GM21619 (cell line): ENCODE data around the gene MYB.
"Not testable (repeated sequence)": the region's sequence is repeated elsewhere in the genome, so short reads cannot be mapped to it uniquely, and the experiment has no call there.

Source experiments
- ATAC-seq: cut with Tn5 transposase; IDR thresholded peaks from one replicate; pipeline ENCODE4 v1.9.1; 2021; ENCODE audit not compliant: unreplicated experiment

Gene MYB

DNA sequence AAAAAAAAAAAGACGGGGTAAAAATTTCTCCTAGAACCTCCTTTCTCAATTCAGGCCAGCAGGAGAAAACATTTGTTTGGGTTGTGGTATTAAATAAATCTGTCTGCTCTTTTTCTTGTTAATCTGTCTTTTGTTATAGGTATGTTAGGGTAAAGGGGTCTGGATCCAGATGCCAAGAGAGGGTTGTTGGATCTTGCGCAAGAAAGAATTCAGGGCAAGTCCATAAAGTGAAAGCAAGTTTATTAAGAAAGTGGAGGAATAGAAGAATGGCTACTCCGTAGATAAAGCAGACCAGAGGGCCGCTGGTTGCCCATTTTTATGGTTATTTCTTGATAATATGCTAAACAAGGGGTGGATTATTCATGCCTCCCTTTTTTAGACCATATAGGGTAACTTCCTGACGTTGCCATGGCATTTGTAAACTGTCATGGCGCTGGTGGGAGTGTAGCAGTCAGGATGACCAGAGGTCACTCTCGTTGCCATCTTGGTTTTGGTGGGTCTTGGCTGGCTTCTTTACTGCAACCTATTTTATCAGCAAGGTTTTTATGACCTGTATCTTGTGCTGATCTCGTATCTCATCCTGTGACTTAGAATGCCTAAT lies 65.4 kb downstream of the MYB start:
- not testable (repeated sequence) for ATAC-seq

DNA sequence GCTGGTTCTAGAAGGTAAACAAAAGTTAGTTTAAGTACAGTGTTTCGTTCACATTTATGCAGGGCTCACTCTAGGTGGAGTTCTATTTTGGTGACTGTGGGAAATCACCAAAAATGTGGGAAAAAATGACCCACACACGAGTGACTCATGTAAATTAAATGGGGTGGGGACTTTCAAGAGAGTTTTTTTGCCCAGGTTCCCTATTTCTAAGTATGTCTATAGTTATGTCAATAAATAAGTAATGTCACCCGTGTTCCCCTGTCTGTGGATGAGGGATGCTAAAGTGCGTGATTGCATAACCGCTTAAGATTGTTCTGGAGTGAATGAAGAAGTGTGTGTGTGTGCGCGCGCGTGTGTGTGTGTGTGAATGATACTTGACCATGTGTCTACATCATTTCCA lies 69.1 kb downstream of the MYB start:
- no peak for ATAC-seq

DNA sequence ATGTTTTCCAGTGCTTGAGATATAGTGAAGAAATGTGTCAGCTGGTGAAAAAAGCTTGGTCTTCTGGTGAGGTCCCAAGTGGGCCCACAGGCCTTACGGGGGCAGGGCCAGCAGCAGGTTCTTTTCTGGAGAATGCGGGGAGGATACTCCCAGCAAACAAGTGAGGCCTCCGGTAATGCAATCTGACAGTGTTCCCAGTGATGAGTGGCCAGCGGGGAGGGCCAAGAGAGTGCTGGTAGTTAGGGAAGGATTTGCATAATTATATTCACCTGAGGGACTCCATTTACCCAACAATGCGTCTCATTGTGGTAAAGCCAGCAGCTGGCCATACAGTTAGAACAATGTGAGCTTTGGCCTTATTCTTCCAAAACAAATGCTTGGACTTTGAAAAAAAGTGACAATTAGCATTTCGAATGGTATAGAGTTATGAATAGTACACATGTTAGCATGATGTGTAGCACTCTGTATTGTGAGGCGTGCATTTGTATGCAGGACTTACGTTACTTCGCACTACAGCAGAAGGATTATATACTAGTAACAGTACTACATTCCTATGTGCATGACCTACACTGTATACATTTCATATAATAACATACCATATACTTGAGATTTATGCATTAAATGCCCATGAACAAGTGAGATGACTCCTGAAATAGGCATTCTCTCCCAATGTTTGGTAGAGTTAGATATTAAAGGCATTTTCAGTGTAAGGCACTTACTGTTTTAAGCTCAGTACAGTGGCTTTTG lies 69.8 kb downstream of the MYB start:
- ATAC-seq = no peak

DNA sequence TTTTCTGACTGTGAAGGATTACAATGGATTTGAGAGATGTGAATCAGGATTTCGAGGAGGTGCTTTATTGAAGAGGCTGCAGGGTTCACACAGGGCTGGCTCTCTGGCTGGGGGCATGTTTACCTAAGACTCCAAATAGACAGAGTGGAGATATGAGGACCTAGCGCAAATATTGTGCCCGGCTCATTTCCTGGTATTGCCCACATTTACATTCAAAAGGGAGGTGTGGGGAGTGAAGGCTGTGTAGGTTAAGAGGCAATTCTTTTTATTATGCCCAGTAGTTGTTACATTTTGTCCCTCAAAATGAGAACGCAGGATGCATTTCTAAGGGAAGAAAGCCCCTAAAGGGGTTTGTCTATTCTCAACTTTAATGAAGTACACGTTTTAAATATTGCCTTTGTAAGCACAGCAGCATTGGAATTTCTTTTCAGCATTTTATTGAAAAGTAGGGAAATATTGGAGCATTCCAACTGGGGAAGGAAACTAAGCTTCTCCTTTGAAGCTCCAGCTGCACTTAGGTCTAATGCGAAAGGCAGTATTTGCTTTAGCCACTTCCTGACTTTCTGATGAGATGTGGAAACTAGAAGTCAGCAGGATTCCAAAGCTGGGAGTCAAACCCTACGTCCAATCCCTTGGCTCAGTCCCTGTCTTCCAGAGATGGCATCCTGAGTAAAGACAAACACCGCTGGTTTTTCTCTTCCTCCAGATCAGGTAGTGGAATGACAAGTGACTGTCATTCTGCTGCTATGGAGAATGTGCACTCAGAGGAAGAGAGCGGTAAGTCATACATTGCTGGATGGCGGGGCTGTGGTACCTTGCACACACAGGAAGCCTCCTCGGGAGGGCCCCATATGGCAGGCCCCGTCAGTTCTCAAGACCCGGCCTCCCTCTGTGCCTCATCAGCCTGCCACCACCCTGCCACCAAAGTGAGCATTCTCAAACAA lies 70.7 kb downstream of the MYB start:
- ATAC-seq = no peak

DNA sequence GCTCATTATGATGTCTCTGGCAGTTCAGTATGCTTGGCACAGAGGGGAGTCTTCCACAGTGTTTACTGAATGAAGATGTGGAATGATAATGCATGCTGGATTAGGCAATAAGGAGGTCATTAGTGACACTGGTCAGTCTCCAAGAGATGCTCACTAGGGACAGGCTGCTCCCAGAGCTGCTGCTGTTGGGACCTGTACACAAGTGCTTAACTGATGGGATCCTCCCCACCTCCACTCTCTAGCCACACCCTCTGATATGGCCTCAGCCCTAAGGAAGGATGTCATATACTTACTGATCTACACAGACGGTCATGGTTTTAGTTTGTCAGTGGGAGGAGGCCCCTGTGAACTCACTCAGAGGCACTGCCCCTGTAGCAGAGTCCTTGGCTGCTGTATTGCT lies 73.4 kb downstream of the MYB start:
- no peak for ATAC-seq

DNA sequence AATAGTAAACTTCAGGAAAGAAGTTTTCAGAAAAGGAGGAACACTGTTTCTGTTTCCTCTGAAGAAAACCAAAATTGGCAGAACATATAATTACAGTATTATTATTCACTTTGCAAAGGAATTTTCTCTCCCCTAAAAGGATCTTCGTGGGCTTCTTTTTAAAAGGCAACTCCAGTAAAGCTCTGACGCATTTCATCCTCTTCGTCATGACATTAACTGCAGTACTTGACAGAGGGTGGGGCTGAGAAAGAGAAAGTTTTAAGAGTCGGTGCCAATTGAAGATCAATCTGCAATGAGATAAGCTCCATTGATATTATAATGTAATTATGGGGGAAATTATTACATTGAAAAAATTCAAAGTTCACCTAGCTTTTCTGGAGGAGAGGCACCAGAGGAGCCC lies 75.8 kb downstream of the MYB start:
- no peak for ATAC-seq

DNA sequence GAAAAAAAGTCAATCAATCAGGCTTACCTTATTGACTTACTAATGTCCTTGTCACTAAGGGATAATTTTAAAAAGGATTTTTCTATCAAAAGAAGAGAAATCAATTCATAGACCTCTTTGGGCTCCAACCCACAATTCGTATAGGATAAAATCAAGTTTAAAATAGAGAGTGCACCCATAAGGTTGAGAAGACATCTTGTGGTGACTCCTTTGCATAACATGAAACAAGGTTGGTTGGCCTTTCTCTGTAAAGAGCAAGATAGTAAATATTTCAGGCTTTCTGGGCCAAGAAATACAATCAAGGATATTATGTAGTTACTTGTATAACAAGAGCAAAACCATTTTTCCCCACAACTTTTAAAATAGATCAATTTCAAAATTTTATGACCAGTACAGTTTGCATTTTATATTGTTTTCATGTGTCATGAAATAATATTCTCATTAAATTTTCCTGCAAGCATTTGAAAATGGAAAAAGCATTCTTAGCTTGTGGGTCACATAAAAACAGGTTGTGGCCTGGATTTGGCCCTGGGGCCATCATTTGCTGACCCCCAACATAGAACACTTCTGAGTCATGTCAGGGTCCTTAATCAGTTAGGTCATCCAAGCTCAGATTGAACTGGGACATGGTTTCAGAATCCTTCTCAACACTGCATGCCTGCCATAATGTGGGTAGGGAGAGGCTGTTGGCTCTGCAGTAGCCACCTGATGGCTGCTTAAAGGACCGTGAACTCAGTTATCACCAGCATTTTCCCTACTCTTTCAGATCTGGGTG lies 76.7 kb downstream of the MYB start:
- ATAC-seq = no peak

DNA sequence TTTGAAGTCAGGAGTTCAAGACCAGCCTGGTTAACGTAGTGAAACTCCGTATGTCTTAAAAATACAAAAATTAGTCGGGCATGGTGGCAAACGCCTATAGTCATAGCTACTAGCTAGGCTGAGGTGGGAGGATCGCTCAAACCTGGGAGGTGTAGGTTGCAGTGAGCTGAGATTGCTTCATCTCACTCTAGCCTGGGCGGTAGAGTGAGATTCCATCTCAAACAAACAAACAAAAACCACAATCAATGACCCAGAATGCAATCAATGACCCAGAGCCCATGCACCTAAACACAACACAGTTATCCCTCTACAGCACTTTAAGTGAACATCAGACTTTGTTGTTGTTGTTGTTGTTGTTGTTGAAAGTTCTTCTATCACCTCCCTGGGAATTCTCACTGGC lies 77.9 kb downstream of the MYB start:
- ATAC-seq = no peak

DNA sequence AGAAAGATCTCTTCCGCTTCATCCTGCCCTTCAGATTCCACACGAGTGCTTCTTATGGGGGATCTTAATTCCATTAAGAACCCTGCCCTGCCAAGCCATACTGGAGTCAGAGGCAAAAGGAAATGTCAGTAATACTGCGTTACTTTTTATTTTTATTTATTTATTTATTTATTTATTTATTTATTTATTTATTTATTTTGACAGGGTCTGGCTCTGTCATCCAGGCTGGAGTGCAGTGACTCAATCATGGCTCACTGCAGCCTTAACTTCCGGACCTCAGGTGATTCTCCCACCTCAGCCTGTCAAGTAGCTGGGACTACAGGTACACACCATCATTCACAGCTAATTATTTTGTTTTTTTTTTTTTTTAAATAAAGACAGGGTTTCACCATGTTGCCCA lies 79.5 kb downstream of the MYB start:
- ATAC-seq = no peak

DNA sequence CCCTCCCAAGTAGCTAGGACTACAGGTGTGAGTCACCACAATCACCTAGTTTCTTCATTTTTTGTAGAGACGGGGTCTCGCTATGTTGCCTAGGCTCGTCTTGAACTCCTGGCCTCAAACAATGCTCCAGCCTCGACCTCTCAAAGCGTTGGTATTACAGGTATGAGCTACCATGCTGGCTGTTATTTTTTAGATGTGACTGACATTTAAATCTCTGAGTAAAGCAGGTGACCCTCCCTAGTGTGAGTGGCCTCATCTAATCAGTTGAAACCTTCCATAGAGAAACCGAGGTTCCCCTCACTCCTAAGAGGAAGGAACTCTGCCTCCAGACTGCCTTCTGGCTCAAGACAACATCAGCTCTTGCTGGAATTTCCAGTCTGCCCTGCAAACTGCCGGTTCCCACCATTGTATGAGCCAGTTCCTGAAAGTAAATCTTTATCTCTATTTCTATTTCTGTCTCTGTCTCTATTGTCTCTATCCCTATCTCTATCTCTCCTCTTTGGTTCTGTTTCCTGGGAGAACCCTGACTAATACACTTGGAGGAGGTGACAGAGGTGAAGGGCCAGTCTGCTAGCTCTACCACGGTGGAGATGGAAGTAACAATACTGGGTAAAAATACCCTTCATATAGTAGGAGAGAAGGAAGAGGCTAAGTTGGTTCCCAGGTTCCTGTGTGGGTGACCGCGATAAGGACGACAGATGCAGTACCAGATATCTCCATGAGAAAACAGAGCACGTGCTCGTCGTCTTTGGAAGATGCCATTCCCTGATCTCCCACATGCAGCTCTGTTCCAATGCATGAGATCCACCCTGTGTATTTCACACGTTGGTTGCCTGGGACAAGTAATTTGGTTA lies 81.0 kb downstream of the MYB start:
- ATAC-seq = no peak

DNA sequence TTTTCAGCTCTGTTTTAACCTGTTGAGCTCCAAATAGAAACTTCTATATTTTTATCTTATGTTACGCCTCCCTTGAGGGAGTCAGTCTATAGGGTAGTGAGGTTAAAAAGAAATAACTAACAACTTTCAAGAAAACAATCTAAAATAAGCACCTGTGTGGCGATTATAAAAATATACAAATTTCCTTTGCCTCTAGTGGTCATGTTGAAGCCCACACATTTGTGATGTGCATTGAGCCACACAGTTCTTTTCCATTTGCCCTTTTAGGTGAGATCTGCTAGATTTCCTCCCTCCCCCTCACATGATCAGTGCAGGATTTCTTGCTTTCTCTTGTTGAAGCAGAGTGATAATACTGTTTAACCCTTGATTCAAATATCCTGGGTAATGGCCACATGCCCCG lies 84.2 kb downstream of the MYB start:
- ATAC-seq = no peak

DNA sequence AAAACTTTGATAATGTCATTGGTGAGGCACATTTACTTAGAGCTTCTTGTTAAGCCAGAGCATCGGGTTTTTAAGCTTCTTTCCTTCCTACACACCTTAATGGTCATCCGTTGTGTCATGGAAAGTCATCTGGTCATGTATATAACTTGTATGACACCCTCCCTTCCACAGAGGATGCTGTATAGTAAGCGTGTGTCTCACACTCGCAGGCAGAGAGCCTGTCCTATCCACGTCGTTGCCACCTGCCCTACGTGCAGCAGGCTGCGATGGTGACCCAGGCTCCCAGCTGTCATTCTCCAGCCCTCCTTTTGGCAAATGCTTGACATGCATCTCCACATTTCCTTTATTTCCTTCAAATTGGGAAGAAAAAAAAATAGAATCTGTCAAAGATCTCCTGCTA lies 85.6 kb downstream of the MYB start:
- ATAC-seq = no peak

DNA sequence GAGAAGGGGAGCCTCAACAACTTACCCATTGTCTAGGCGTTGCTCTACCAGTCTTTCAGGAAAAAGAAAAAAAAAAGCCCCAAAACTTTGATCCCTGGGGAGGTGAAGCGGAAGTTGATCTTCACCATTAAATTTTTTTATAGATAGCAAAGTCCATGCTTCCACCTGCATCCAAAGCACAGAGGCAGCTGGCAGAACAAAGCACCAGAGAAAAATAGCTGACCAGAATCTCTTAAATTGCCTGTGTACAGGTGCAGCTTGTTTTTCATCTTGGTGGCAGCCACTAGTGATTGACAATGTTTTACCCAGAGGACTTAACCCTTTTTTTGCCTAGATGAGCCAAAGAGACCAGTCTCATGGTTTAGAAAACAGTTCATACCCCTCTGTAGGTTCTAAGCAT lies 86.0 kb downstream of the MYB start:
- ATAC-seq = no peak

DNA sequence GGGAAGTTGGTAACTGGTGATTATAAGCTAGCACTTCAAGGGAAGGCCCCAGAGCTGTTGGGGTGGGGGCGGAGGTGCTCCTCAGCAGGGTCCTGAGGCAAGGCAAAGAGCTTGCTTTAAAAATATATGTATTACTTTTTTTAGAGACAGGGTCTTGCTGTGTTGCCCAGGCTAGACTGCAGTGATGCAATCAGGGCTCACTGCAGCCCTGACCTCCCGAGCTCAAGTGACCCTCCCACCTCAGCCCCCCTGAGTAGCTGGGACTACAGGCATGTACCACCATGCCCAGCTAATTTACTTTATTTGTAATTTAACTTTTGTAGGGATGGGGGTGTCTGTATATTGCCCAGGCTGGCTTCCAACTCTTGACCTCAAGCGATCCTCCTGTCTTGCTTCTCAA lies 87.2 kb downstream of the MYB start:
- ATAC-seq = no peak

DNA sequence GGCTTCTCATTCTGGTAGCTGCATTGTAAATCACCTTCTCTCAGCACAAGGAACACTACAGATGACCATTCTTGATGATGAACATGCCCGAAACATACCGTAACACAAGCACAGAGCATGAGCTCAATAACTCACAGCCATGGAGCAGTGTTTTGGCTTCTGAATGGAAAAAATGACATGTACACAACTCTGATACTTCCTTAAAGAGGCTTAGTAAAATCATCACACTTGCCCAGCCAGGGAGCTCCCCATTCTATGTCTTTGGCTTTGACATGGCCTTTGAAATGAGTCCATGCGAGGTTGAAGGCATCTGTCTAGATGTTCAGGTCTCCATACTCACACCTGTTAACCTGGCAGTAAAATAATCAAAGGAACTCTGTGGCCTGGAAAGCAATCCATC lies 87.6 kb downstream of the MYB start:
- no peak for ATAC-seq
